ENCODE results near the gene ACBD4. TPM values are rescaled to one million over a fixed set of nuclear protein-coding genes. Genes with fewer than 3 reads are reported as not detected.

ACBD4 gene
- total RNA-seq, 1 donor from 2014 or later: 9.4 TPM

DNA sequence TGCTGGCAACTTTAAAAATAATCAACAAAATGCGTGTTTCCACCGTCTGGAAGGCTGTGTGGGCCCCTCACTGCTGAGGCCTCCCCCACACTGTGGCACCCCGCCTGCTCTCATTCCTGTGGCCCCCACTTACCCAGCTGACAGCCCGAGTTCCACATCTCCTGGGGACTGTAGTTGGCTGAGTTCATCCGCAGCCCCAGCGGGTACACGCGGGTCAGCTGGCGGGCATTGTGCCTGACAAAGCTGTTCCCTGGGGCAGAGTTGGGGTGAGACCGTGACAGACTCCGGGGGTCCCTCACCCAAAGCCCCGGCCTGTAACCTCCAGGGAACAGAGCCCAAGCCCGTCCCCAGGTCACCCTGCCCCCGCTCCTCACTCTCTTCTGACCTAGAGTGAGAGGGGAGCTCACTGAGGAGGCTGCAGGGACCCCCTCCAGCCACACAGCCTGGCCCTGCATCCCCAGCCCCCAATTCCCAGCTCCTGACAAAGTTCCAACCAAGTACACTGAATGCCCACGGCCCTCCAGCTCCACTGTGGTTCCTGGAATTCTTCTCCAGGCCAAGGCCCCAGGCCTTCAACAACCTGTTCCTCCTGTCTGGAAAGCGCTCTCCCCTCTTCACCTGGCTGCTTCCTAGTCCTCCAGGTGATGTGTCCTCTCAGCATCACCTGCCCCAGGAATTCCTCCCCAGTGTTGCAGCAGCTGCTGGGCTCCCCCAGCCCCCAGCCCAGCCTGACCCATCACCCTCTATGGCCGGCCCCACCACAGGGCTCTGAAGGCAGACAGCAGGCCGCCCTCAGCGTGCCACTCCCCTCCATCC is 21.2 kb upstream of the ACBD4 start:
- peaks cover 16% of the 10 kb centered on the region for H3K4me1 Mint-ChIP-seq (ENCODE audit: unreplicated experiment)
- DNase-seq (ENCODE audit: low spot score): no peak
- no peak overlapping the region for H3K4me3 Mint-ChIP-seq (ENCODE audit: unreplicated experiment)
- H3K36me3 Mint-ChIP-seq (ENCODE audit: low read depth, unreplicated experiment): peaks cover 2% of the 10 kb centered on the region
- no peak overlapping the region for H3K27ac Mint-ChIP-seq (ENCODE audit: unreplicated experiment)
- no peak for TF ChIP-seq CTCF (IDR thresholded peaks at IDR 0.05; ENCODE audit: unreplicated experiment)
- peaks cover 8% of the 10 kb centered on the region for H3K27me3 Mint-ChIP-seq (ENCODE audit: unreplicated experiment)
- H3K9me3 Mint-ChIP-seq (ENCODE audit: unreplicated experiment): no peaks in the 10 kb centered on the region

DNA sequence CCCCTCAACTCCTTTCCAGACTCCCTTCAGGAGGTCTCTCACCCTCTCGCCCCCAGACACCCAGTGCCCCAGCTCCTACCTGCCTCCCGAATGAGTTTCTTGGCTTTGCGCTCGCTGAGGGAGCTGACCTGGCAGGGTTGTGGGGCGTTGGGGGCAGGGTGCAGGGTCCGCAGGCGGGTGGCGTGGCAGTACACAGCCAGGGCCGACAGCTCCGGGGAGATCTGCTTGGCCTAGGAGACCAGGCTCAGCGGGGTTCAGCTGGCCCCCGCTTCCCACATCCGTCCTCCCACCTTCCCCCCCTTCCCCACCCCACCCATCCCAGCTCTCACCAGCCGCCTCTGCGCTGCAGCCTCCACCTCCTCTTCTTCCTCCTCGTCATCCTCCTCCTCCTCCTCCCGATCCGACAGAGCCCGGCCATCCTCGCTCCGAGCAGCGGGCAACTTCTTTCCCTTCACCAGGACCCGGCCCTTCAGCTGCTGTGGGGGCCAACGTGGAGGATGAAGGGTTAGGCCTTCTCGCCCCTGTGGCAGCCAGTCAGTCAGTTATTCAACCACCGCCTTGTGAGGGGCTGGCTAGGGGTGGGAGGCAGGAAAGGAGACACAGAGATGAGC is 20.4 kb upstream of the ACBD4 start:
- Mint-ChIP-seq H3K36me3 (ENCODE audit: low read depth, unreplicated experiment) (no peaks in the 10 kb centered on the region), H3K9me3 (ENCODE audit: unreplicated experiment) (no peaks in the 10 kb centered on the region), H3K4me3 (ENCODE audit: unreplicated experiment) (no peak overlapping the region), H3K27me3 (ENCODE audit: unreplicated experiment) (peaks cover 6% of the 10 kb centered on the region), H3K4me1 (ENCODE audit: unreplicated experiment) (peaks cover 13% of the 10 kb centered on the region), H3K27ac (ENCODE audit: unreplicated experiment) (no peak overlapping the region)
- TF ChIP-seq CTCF (IDR thresholded peaks at IDR 0.05; ENCODE audit: unreplicated experiment): no peak
- DNase-seq (ENCODE audit: low spot score): no peak

DNA sequence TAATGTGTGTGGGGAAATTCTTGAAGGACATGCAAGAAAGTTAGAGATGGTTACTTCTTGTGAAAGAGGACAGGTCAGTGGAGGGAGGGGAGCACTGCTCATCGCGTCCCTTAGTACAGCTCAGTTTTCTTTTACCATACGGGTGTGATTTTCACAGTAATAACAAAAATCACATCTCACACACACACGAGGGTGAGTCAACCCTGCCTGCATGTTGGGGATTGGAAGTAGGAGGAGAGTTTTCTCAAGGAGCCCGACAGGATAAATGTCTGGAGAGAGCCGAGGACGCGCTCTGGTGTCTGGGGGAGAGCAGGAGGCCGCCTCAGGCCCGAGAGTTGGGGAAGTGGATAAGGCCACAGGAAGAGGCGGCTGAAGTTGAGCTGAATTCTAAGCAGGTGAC is 19.6 kb upstream of the ACBD4 start:
- no peak for TF ChIP-seq CTCF (IDR thresholded peaks at IDR 0.05; ENCODE audit: unreplicated experiment)
- peak overlapping the region; percentile 49 for H3K27ac Mint-ChIP-seq (ENCODE audit: unreplicated experiment)
- peaks cover 8% of the 10 kb centered on the region for H3K27me3 Mint-ChIP-seq (ENCODE audit: unreplicated experiment)
- peaks cover 13% of the 10 kb centered on the region for H3K4me1 Mint-ChIP-seq (ENCODE audit: unreplicated experiment)
- H3K9me3 Mint-ChIP-seq (ENCODE audit: unreplicated experiment): no peaks in the 10 kb centered on the region
- no peak overlapping the region for H3K4me3 Mint-ChIP-seq (ENCODE audit: unreplicated experiment)
- no peaks in the 10 kb centered on the region for H3K36me3 Mint-ChIP-seq (ENCODE audit: low read depth, unreplicated experiment)
- no peak for DNase-seq (ENCODE audit: low spot score)

DNA sequence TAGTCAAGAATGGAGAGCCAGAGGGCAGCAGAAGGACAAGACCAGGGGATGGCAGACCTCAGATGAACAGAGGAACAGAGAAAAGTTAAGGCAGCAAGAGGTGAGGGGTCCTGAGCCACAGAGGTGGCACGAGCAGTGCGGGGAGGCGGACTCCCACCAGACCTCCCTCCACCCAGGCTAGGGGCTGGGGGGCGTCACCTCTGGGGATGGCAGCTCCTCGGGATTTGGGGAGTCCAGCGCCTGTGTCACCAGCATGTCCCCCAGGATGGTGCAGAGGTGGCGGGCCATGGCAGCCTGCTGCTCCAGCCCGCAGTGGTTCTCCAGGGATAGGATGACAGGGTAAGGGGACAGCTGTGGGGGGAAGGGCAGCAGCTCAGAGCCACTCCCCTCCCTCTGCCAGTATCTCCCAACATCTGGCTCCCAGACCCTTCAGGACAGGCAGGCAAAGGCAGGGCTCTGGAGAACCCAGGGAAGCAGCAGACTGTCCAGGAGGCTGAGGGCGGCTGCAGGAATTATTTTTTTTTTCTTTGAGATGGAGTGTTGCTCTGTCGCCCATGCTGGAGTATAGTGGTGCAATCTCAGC is 19.0 kb upstream of the ACBD4 start:
- Mint-ChIP-seq H3K4me3 (ENCODE audit: unreplicated experiment) (no peak overlapping the region), H3K36me3 (ENCODE audit: low read depth, unreplicated experiment) (no peaks in the 10 kb centered on the region), H3K9me3 (ENCODE audit: unreplicated experiment) (no peaks in the 10 kb centered on the region), H3K4me1 (ENCODE audit: unreplicated experiment) (peaks cover 9% of the 10 kb centered on the region), H3K27me3 (ENCODE audit: unreplicated experiment) (peaks cover 5% of the 10 kb centered on the region), H3K27ac (ENCODE audit: unreplicated experiment) (no peak overlapping the region)
- no peak for TF ChIP-seq CTCF (IDR thresholded peaks at IDR 0.05; ENCODE audit: unreplicated experiment)
- DNase-seq (ENCODE audit: low spot score): no peak

- Mint-ChIP-seq H3K9me3 (ENCODE audit: unreplicated experiment) (no peaks in the 10 kb centered on the region), H3K27ac (ENCODE audit: unreplicated experiment) (no peak overlapping the region), H3K27me3 (ENCODE audit: unreplicated experiment) (peaks cover 6% of the 10 kb centered on the region), H3K4me3 (ENCODE audit: unreplicated experiment) (no peak overlapping the region), H3K36me3 (ENCODE audit: low read depth, unreplicated experiment) (no peaks in the 10 kb centered on the region), H3K4me1 (ENCODE audit: unreplicated experiment) (peaks cover 9% of the 10 kb centered on the region)
- no peak for DNase-seq (ENCODE audit: low spot score)
- no peak for TF ChIP-seq CTCF (IDR thresholded peaks at IDR 0.05; ENCODE audit: unreplicated experiment)
Measured at GRCh38 chr17:45117334-45117733, 18.2 kb upstream of the ACBD4 start.

Data from endothelial cell (in vitro differentiated cells).